Panc1 (cell line): Measurements from ENCODE around the gene TMA7.

ENCODE experiments used
- POLR2AphosphoS5 ChIP-seq: IDR thresholded peaks from 2 replicates; pipeline ENCODE4 v1.6.1; 2012; ENCODE audit warnings: mild to moderate bottlenecking, low read depth, low read length, moderate library complexity
- TCF7L2 ChIP-seq: IDR thresholded peaks from 2 replicates; pipeline ENCODE4 v1.6.1; 2011; ENCODE audit warnings: mild to moderate bottlenecking, low read depth, low read length, inconsistent platforms
- TF ChIP-seq, protein P1 (sequence below), 2 experiments: IDR thresholded peaks; 2 replicates each; pipeline ENCODE4 v1.6.1; 2011 to 2012; ENCODE audit warnings: low read depth in 2 of 2, control low read depth in 1 of 2, low read length in 1 of 2, mild to moderate bottlenecking in 1 of 2, moderate library complexity in 1 of 2; ENCODE audit not compliant: insufficient read depth in 1 of 2
- TF ChIP-seq, protein P2 (sequence below): fragments of 450-650 bp; IDR thresholded peaks from 2 replicates; pipeline ENCODE4 v1.5.1; 2017; ENCODE audit warnings: mild to moderate bottlenecking

DNA sequence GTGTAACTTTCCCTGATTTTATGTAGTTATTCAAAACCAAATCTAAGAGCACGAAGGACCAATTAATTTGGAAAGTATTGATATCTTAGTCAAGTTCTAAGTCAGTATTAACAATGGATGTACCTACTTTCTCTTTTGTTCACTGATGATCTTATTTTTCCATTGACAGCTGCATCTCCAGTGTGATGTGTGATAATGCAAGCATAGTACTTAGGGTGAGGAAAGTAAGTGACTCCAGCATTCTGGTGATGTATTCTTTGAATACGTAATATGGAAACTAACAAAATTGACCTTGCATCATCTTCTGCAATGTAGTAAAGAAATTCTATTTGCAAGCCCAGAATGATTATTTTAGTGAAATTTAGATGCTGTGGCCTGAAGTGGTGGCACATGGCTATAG, 45.7 kb upstream of the TMA7 start:
- TF ChIP-seq, protein P1, sequence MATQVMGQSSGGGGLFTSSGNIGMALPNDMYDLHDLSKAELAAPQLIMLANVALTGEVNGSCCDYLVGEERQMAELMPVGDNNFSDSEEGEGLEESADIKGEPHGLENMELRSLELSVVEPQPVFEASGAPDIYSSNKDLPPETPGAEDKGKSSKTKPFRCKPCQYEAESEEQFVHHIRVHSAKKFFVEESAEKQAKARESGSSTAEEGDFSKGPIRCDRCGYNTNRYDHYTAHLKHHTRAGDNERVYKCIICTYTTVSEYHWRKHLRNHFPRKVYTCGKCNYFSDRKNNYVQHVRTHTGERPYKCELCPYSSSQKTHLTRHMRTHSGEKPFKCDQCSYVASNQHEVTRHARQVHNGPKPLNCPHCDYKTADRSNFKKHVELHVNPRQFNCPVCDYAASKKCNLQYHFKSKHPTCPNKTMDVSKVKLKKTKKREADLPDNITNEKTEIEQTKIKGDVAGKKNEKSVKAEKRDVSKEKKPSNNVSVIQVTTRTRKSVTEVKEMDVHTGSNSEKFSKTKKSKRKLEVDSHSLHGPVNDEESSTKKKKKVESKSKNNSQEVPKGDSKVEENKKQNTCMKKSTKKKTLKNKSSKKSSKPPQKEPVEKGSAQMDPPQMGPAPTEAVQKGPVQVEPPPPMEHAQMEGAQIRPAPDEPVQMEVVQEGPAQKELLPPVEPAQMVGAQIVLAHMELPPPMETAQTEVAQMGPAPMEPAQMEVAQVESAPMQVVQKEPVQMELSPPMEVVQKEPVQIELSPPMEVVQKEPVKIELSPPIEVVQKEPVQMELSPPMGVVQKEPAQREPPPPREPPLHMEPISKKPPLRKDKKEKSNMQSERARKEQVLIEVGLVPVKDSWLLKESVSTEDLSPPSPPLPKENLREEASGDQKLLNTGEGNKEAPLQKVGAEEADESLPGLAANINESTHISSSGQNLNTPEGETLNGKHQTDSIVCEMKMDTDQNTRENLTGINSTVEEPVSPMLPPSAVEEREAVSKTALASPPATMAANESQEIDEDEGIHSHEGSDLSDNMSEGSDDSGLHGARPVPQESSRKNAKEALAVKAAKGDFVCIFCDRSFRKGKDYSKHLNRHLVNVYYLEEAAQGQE (IDR thresholded peaks at IDR 0.05; ENCODE audit: insufficient read depth in 1 of 2, low read depth in 2 of 2, low read length in 1 of 2): no peak
- TF ChIP-seq, protein P2, sequence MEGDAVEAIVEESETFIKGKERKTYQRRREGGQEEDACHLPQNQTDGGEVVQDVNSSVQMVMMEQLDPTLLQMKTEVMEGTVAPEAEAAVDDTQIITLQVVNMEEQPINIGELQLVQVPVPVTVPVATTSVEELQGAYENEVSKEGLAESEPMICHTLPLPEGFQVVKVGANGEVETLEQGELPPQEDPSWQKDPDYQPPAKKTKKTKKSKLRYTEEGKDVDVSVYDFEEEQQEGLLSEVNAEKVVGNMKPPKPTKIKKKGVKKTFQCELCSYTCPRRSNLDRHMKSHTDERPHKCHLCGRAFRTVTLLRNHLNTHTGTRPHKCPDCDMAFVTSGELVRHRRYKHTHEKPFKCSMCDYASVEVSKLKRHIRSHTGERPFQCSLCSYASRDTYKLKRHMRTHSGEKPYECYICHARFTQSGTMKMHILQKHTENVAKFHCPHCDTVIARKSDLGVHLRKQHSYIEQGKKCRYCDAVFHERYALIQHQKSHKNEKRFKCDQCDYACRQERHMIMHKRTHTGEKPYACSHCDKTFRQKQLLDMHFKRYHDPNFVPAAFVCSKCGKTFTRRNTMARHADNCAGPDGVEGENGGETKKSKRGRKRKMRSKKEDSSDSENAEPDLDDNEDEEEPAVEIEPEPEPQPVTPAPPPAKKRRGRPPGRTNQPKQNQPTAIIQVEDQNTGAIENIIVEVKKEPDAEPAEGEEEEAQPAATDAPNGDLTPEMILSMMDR: no peak
- TF ChIP-seq POLR2AphosphoS5 (no peak), TCF7L2 (no peak)
